GM23338 (cell line): ENCODE results near the gene WNT10A.

ENCODE experiments used
- CREB1 ChIP-seq: fragments of 250-450 bp; sonication (Bioruptor Pico); IDR thresholded peaks from 2 replicates; pipeline ENCODE4 v1.5.0; 2020; ENCODE audit warnings: low read depth, mild to moderate bottlenecking, moderate library complexity
- CTCF ChIP-seq, 2 experiments: fragments of 200-600 bp in 1 of 2; sonication (generic) in 1 of 2; conservative IDR thresholded peaks; 2 replicates each; pipeline versions ENCODE4 v1.5.1 to v1.6.1; 2016 to 2017; ENCODE audit warnings: antibody characterized with exemption in 2 of 2, low read depth in 2 of 2, mild to moderate bottlenecking in 2 of 2, moderate library complexity in 1 of 2
- ETS1 ChIP-seq: IDR thresholded peaks from 2 replicates; pipeline ENCODE4 v1.6.1; 2016; ENCODE audit warnings: antibody characterized with exemption
- EZH2 ChIP-seq: fragments of 200-600 bp; sonication (generic); IDR thresholded peaks from one replicate; pipeline ENCODE4 v1.8.0; 2017; ENCODE audit warnings: antibody characterized with exemption, mild to moderate bottlenecking, low read depth; ENCODE audit not compliant: unreplicated experiment
- EZH2phosphoT487 ChIP-seq: fragments of 200-600 bp; sonication (generic); IDR thresholded peaks from one replicate; pipeline ENCODE4 v1.8.1; 2018; ENCODE audit warnings: antibody characterized with exemption; ENCODE audit not compliant: unreplicated experiment
- POLR2AphosphoS5 ChIP-seq: IDR thresholded peaks from 2 replicates; pipeline ENCODE4 v1.6.1; 2016; ENCODE audit warnings: antibody characterized with exemption, low read depth
- REST ChIP-seq: IDR thresholded peaks from one replicate; pipeline ENCODE4 v1.6.1; 2018; ENCODE audit warnings: antibody characterized with exemption; ENCODE audit not compliant: unreplicated experiment
- STAT1 ChIP-seq: IDR thresholded peaks from one replicate; pipeline ENCODE4 v1.6.1; 2016; ENCODE audit warnings: antibody characterized with exemption; ENCODE audit not compliant: unreplicated experiment
- ZNF114 ChIP-seq: fragments of 250-450 bp; sonication (Bioruptor Pico); IDR thresholded peaks from 2 replicates; pipeline ENCODE4 v1.5.0; 2020; ENCODE audit warnings: mild to moderate bottlenecking, moderate library complexity
- ZNF331 ChIP-seq: fragments of 250-450 bp; sonication (Bioruptor Pico); IDR thresholded peaks from 2 replicates; pipeline ENCODE4 v1.5.0; 2020; ENCODE audit warnings: low read depth, mild to moderate bottlenecking, moderate library complexity

GRCh38 chr2:218887079-218887478 is 6.4 kb downstream of the WNT10A start:
- TF ChIP-seq CTCF (conservative IDR thresholded peaks at IDR 0.05; ENCODE audit: low read depth in 2 of 2), result no peak
- no peak for TF ChIP-seq CREB1 (CRISPR knock-in tag)
- no peak for TF ChIP-seq EZH2phosphoT487
- TF ChIP-seq POLR2AphosphoS5, result no peak
- no peak for TF ChIP-seq REST
- peak; percentile 59 for TF ChIP-seq EZH2
- TF ChIP-seq ETS1, result no peak
- TF ChIP-seq ZNF114 (CRISPR knock-in tag), result no peak
- no peak for TF ChIP-seq STAT1
- no peak for TF ChIP-seq ZNF331 (CRISPR knock-in tag)
